Activated B cell treated with CpG ODN at 0.5 μM for 24 hours (primary cell): ENCODE results near the gene COL12A1. TPM values are rescaled to one million over a fixed set of nuclear protein-coding genes. Genes with fewer than 3 reads are reported as not detected.
A peak's percentile ranks its signal among the peaks of the same experiment; 100 is the strongest.

ENCODE experiments used
- ATAC-seq: fragments of 200-7000 bp; cut with Tn5 transposase; one replicate; pipeline ENCODE4 v1.10.0; 2021; ENCODE audit warnings: low read depth, mild to moderate bottlenecking, moderate library complexity
- CTCF ChIA-PET: fragments of 350-600 bp; sonication (Branson Sonifier 250); formaldehyde crosslinking; loops from one replicate; lab custom pipeline; 2021; ENCODE audit warnings: antibody characterized with exemption; lab: Charles Lee
- POLR2A ChIA-PET: fragments of 350-600 bp; sonication (Branson Sonifier 250); formaldehyde crosslinking; loops from one replicate; lab custom pipeline; 2021; ENCODE audit warnings: antibody characterized with exemption; lab: Charles Lee
- DNase-seq: peaks from one replicate; pipeline ENCODE4 v3.0.0; 2022
- H3K27ac Mint-ChIP-seq: one replicate; pipeline ENCODE4 v1.8.0; 2020; ENCODE audit warnings: mixed read lengths
- H3K27me3 Mint-ChIP-seq: one replicate; pipeline ENCODE4 v1.8.0; 2021; ENCODE audit warnings: mixed read lengths
- H3K36me3 Mint-ChIP-seq: one replicate; pipeline ENCODE4 v1.8.0; 2021; ENCODE audit warnings: low read depth, mixed read lengths
- H3K4me1 Mint-ChIP-seq: one replicate; pipeline ENCODE4 v1.8.0; 2021; ENCODE audit warnings: mixed read lengths
- H3K4me3 Mint-ChIP-seq: one replicate; pipeline ENCODE4 v1.8.0; 2020; ENCODE audit warnings: mild to moderate bottlenecking, mixed read lengths
- H3K9me3 Mint-ChIP-seq: one replicate; pipeline ENCODE4 v1.8.0; 2020; ENCODE audit warnings: mixed read lengths
- CTCF ChIP-seq: fragments of 200-600 bp; IDR thresholded peaks from one replicate; pipeline ENCODE4 v1.8.0; 2022; ENCODE audit warnings: antibody characterized with exemption, mild to moderate bottlenecking
- intact Hi-C: fragments of 100-400 bp; cut with micrococcal nuclease; formaldehyde crosslinking; loops from one replicate; pipeline ENCODE4 v1.15.1; 2024
- total RNA-seq: library from RNA; stranded (reverse); gene quantifications from 2 replicates; pipeline ENCODE4 v1.2.3, GENCODE V29; 2022

Gene COL12A1
- total RNA-seq, 1 donor from 2014 or later: not detected

DNA sequence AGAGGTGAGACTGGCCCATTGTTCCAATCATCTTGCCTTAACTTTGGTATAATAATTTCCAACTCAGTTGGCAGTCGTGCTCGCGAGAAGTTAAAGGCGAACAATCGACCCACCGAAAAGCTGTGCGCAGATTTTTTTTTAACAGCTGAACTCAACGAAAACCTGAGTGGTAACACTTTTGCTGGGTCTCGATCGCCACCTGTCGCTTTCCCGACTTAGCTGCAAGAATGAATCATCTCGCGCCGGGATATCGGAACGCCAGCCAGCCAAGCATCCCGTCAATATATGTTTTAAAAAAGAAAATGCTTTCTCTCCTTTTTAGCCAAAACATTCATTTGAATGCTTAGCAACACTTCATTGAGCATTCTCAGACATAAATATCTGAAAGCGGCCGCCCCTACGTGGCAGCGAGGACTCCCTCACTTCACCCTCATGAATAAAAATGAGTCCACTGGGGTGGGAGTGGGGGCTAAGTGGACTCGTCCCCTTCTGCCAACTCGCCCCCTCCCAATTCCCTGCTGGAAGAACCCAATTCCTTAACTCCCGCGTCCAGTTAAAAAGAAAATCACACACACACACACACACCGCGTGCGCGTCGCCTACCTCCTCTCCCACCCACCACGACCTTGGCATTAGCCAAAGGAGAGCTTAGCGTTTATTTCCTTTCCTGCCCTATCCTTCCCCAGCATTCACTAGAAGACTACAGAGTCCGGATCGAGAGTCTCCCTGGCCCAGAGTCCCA is 1.5 kb downstream of the COL12A1 start:
- H3K27ac Mint-ChIP-seq: no peak overlapping the region

DNA sequence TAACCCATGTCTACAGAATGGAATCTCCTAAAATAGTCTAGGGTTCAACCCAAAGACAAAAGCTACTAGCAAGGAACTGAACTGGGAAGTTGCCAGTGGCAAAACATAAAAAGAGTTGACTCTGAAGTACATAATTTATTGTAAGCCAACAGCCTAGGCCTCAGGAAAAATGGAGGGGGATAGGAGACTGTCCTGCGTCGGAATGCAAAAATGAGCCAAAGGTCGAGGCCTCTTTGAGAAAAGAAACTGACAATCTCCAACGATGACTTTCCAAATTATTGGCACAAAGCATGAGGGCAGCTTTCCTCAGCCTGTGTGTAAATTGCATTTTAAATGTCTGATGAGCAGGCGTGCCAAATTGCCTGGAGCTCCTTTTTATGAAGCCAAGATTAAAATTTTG is 2.1 kb downstream of the COL12A1 start:
- H3K4me3 Mint-ChIP-seq: no peak overlapping the region

More for the DNA sequence above, 1.5 kb downstream of the COL12A1 start:
- intact Hi-C loops: loop anchor here (2.0 kb wide), 1 partner anchor 796 kb away; no protein-coding TSS in a partner anchor
- no peaks in the 10 kb centered on the region for H3K9me3 Mint-ChIP-seq
- H3K4me3 Mint-ChIP-seq: peak overlapping the region; percentile 73
- no peak for ATAC-seq
- peaks cover 67% of the 10 kb centered on the region for H3K27me3 Mint-ChIP-seq
- H3K4me1 Mint-ChIP-seq: peaks cover 60% of the 10 kb centered on the region
- DNase-seq: no peak
- no peaks in the 10 kb centered on the region for H3K36me3 Mint-ChIP-seq
- CTCF ChIA-PET: interaction anchor here (0.8 to 10.6 kb wide), 6 partner anchors 1111 to 1491 kb away, joined by 3 to 272 read pairs (median 4); no protein-coding TSS in a partner anchor
- POLR2A ChIA-PET: no interaction called here
- TF ChIP-seq CTCF: no peak

DNA sequence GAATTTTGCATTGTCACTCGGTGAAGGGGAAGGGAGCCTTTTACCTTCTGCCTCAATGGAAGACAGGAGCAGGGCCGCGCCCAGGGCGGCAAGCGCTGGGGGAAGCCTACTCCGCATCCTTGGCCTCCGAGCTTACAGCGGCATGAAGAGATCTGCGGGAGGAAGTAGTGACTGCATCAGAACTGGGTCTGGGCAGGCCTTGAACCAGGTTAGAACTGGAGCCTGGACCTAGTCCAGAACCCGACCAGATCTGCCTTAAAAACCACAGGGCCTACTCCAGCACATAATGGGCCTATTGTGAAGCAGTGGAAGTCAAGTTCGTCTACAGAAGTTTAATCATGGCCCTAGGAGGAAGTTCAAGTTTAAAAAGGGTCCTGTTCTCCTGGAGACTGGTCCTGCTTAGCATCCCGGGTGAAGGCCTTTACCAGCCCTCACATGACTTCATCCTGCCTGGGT is 3.1 kb downstream of the COL12A1 start:
- no peak for DNase-seq
- Mint-ChIP-seq H3K9me3 (no peaks in the 10 kb centered on the region), H3K4me1 (peaks cover 46% of the 10 kb centered on the region), H3K36me3 (no peaks in the 10 kb centered on the region), H3K27me3 (peaks cover 61% of the 10 kb centered on the region), H3K27ac (no peak overlapping the region), H3K4me3 (no peak overlapping the region)
- ChIA-PET CTCF (interaction anchor here (0.9 to 10.6 kb wide), 4 partner anchors 8 to 1462 kb away, joined by 3 to 272 read pairs (median 6); no protein-coding TSS in a partner anchor), POLR2A (no interaction called here)
- intact Hi-C loops: no loop called here
- TF ChIP-seq CTCF: no peak
- ATAC-seq: no peak

More for the DNA sequence above, 2.1 kb downstream of the COL12A1 start:
- Mint-ChIP-seq H3K27me3 (peaks cover 64% of the 10 kb centered on the region), H3K9me3 (no peaks in the 10 kb centered on the region), H3K4me1 (peaks cover 55% of the 10 kb centered on the region), H3K36me3 (no peaks in the 10 kb centered on the region), H3K27ac (no peak overlapping the region)
- intact Hi-C loops: loop anchor here (2.0 kb wide), 1 partner anchor 795 kb away; no protein-coding TSS in a partner anchor
- DNase-seq: no peak
- POLR2A ChIA-PET: no interaction called here
- TF ChIP-seq CTCF: no peak
- ATAC-seq: no peak
- CTCF ChIA-PET: interaction anchor here (0.8 to 10.6 kb wide), 7 partner anchors 34 to 1490 kb away, joined by 3 to 272 read pairs (median 4); no protein-coding TSS in a partner anchor

GRCh38 chr6:75201901-75202672 is 3.8 kb downstream of the COL12A1 start:
- Mint-ChIP-seq H3K36me3 (no peaks in the 10 kb centered on the region), H3K27ac (no peak overlapping the region), H3K4me3 (no peak overlapping the region), H3K4me1 (peaks cover 40% of the 10 kb centered on the region), H3K27me3 (peaks cover 58% of the 10 kb centered on the region), H3K9me3 (no peaks in the 10 kb centered on the region)
- ChIA-PET CTCF (interaction anchor here (0.9 to 10.6 kb wide), 2 partner anchors 9 to 1461 kb away, joined by 3 to 272 read pairs; no protein-coding TSS in a partner anchor), POLR2A (no interaction called here)
- intact Hi-C loops: no loop called here
- no peak for ATAC-seq
- TF ChIP-seq CTCF: no peak
- no peak for DNase-seq
